Right lung (tissue), 5 donors: Measurements from ENCODE around the gene ADGRD2. TPM values are rescaled to one million over a fixed set of nuclear protein-coding genes. Genes with fewer than 3 reads are reported as not detected.

Experiments used
- DNase-seq, 2 donors: peaks; one replicate each; pipeline ENCODE4 v3.0.0-alpha.2; 2013
- polyA plus RNA-seq, 5 donors: library from polyadenylated mRNA; unstranded; fragments of 120-200 nt; gene quantifications; one replicate each; pipeline versions ENCODE4 v1.2.1 to v1.2.3, GENCODE V29; 2013; ENCODE audit warnings: inconsistent platforms in 1 of 5, low replicate concordance in 1 of 5; ENCODE audit not compliant: insufficient read length in 5 of 5, insufficient read depth in 1 of 5

ADGRD2 gene
- polyA plus RNA-seq, 5 donors, result 0.08 to 0.16 (median 0.14) TPM; not detected in 1

- DNase-seq, result no peak
Measured at GRCh38 chr9:124496463-124496862, 46.2 kb downstream of the ADGRD2 start.

DNA sequence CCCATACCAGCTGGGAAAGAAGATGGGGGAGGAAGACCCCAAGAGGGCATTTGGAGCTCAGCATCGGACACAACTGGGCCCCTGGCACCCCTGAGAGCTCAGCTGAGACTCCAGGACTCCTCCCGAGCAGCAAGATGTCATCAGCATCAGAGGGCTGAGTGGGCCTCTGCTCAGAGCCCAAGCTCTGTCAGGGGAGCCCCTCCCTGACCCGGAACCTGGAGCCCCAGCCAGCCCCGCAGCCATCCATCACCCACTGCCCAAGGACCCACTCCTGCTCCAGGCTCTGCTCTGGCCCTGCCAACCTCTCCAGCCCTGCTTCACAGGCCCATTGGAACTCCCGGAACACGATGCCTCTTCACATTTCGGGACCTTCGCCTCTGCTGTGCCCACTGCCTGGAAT is 47.2 kb downstream of the ADGRD2 start:
- DNase-seq, result no peak

- no peak for DNase-seq
Measured at GRCh38 chr9:124498040-124498439, 47.8 kb downstream of the ADGRD2 start.

GRCh38 chr9:124498499-124499146 is 48.4 kb downstream of the ADGRD2 start:
- DNase-seq, result no peak

GRCh38 chr9:124499216-124499615 is 49.0 kb downstream of the ADGRD2 start:
- no peak for DNase-seq

DNA sequence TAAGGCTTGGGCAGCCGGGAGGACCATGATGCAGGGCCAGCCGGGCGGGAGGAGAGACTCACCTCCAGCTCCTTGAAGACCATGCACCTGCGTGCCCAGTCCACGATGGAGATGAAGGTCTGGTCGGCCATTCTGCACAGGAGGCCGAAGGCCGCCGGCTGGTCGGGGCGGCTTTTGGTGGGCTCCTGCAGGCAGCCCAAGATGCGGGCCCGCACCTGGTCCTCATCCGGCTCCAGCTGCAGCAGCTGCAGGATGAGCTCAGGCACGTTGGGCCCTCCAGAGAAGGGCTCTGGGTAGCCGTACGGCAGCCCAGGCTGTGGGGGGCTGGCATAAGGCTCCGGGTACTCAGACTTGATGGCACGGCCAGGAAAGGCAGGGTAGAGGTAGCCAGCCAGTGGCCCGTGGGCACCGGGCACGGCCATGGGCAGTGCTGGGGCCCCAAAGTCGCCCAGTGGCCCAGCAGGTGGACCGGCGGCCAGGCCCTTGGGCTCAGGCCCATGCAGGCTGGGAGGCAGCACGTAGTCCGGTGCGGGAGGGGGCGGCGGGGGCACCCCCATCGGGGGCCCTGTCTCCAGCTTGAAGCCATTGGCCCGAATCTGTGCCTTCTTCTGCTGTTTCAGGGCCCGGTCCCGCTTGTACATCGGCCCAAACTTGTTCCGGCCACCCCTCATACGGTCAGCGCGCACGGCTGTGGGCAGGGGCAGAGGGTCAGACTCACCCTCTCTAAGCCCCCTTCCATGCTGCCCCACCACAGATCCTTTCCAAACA is 50.0 kb downstream of the ADGRD2 start:
- no peak for DNase-seq

- no peak for DNase-seq
Measured at GRCh38 chr9:124500796-124501611, 50.8 kb downstream of the ADGRD2 start.

DNA sequence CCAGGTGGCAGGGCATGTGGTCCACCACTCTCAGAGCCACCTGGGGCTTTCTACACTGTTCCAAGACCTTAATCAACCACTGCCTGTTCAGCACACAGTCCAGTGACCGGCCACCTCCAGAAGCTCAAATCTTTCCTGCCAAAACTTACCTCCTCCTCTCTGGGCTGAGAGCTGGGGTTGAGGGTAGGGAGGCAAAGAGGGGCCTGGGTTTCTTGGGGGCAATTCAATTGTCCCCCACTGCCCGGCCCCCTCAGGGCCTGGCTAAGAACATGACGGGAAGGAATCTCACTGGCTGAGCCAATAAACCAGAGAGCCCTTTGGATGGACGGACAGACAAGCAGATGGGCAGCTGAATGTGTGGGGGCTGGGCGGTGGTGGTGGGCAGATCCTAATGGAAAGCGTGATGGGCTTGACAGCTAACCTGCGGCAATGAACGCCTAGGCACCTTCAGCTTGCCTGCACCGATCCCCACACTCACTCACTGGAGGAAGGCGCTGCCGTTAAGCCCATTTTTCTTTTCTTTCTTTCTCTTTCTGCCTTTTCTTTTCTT is 51.6 kb downstream of the ADGRD2 start:
- no peak for DNase-seq

DNA sequence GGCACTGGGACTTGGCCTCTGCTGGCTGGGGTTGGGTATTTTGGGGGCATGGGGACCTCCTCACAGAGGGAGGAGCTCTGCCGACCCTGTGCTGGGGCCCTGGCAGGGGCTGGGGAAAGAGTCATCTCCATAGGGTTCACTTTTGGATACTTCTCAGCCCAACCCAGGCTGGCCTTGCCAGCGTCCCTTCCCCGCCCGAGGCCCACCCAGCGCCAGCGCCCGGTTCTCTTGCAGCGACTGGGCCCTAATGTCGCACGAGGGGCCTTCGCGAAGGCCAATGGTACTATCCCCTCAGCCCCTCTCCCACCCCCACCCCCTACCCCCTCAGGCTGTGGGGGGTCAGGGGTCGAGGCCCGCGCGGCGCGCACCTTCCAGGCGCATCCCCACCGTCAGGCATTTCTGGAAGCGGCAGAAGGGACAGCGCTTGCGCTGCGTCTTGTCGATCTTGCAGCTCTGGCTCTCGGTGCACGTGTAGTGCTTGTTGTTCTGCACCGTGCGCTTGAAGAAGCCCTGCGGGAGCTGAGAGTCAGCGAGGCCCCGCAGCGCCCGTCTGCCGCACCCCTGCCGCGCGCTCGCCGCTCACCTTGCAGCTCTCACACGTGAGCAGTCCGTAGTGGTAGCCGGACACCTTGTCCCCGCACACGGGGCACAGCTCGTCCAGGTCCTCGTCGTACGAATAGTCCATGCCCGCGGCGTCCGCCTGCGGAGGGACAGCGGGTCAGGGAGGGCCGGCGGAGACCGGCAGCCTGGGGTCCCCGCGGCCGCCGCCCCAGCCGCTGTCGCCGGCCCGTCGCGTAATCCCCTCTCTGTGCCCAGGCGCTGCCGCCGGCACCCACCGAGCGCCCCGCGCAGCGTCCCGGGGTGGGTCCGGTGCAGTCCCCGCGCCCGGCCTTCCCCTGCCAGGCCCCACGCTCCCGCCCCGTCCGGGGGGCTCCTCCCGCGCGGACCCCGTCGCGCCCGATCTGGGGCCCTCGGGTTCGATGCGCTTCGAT is 52.8 kb downstream of the ADGRD2 start:
- DNase-seq, result no peak

DNA sequence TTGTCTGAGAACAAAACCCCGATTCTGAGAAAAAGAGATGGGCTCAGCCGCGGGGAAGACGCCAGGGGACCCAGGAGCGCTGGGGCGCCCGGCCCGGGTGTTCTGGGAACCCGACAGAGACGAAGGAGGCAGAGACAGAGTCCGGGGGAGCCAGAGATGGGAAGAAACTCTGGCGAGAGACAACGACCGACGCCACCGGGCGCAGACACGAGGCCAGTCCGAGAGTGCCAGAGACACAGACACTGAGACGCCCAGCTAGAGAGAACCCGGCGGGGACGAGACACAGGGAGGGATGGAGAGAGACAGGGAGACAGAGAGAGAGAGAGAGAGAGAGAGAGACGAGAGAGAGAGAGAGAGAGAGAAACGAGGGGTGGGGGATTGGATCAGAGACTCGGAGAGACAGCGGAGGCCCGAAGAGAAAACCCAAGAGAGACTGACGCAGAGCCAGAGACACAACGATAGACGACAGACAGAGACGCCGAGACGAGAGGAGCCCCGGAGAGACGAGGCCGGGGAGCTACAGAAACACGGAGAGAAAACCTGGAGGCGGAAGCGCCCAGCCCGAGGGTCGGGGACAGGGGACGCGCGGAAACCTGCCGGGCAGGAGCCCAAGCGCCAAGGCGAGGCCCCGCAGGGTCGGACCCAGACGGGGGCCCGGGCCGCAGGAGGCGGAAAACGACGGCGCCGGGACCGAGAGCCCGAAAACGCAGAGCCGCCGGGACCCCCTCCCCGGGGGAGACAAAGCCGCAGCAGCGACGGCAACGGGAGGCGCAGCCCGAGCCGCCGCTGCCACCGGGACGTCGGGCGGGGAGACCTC is 53.7 kb downstream of the ADGRD2 start:
- no peak for DNase-seq

DNA sequence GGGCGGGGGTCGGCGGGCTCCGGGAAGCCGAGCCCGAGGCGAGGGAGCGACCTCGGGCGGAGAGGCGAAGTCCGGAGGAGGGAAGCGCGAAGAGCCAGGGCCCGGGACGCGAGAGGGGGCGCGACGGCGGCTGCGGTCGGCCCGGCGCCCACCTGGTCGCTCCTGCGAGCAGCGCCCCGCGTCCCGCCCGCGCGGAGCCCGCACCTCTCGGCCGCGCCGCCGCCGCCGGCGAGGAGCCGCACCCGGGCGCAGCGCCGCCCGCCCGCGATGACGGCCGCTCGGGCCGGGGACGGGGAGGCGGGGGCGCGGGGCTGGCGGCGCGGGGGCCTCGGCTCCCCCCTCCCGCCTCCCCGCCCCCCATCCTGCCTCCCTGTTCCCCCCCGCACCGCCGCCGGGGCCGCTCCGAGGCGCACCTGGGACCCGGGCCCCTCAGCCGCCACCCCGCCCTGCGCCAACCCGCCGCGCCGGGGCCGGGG is 54.3 kb downstream of the ADGRD2 start:
- DNase-seq, result no peak

- DNase-seq, result no peak
Measured at GRCh38 chr9:124505006-124505900, 55.0 kb downstream of the ADGRD2 start.

DNA sequence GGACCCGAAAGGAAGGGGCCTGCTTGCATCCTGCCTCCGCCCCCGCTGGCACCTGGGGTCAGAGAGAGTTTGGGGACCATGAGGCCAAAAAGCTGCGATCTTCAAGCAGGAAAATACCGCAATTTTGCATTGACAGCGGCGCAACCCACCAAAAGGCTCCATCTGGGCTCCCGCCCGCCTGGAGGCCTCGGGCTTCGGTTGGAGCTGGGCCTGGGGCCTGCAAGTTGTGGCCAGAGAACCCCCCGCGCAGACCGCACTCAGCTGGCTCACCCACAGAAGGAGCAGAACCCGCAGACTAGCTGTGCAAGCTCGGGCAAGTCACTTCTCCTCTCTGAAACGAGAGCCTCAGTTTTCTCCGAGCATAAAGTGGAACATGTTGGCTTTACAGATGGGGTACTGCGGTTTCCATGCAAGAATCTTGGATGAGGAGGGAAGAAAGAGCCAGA is 55.7 kb downstream of the ADGRD2 start:
- DNase-seq, result no peak

DNA sequence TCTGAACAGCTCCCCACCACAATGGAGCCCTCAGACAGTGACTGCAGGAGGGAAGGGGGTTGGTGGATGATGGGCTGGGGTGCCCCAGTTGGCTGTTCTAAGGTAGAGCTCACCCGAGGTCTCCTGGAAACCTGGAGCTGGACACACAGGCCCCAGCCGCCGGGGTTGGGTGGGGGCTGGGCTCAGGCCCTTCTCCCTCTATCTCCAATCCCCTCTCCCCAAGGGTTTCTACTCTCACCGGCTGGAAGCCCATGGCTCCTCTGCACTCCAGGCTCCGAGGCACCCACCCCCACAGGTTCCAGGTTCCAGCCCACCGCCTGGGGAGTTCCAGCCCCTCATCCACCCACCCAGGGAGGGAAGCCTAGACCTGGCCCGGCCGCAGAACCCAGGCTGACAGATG is 56.2 kb downstream of the ADGRD2 start:
- no peak for DNase-seq

GRCh38 chr9:124506931-124507879 is 57.0 kb downstream of the ADGRD2 start, which contains the start of gene NR5A1:
Gene NR5A1 (minus strand): TSS chr9:124507399. CDS start chr9:124503395, 4,004 bp downstream.
- no peak for DNase-seq

DNA sequence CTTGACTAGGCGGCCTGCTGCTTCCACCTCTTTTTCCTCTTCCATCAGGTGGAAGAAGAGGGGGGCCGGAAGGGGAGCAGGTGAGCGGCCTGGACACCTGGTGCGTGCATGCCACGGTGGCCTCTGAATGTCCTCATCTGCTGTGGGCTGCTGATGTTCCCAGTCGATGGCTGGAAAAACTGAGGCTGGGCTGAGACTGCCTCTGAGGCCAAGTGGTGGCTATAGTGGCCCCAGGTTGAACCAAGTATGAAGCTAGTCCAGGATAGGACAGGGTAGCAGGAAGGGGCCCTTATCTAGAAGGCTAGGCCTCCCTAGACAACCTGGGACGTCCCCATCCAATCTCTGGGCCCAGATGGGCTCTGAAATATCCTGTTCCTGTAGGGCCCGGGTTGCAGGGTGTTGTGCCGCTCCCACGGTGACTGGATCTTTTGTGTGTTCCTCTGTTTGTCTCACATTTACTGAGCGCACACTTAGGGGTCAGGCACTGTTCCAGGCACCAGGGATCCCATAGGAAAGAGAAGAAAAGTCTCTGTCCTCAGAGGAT is 57.7 kb downstream of the ADGRD2 start:
- no peak for DNase-seq
